GM12878 (cell line): Measurements from ENCODE around the gene MFAP1. TPM values are rescaled to one million over a fixed set of nuclear protein-coding genes. Genes with fewer than 3 reads are reported as not detected.

ENCODE experiments used
- ATAC-seq: fragments of 200-7000 bp; cut with Tn5 transposase; 3 replicates; pipeline ENCODE4 v1.9.1; 2020; ENCODE audit warnings: mild to moderate bottlenecking, moderate library complexity
- BruUV-seq: library from RNA; stranded (reverse); fragments of 400-500 nt; replicated peaks from 2 replicates; lab custom pipeline; 2021; lab: Mats Ljungman, UMichigan
- CTCF ChIA-PET: fragments of 300-600 bp; sonication (Branson Sonifier 250); formaldehyde crosslinking; extraction: SDS; loops from one replicate; lab custom pipeline; 2021; ENCODE audit warnings: inconsistent platforms; lab: Yijun Ruan, JAX
- POLR2A ChIA-PET: fragments of 350-600 bp; formaldehyde crosslinking; extraction: SDS; loops from one replicate; lab custom pipeline; 2021; ENCODE audit warnings: inconsistent platforms; lab: Charles Lee
- RAD21 ChIA-PET: fragments of 300-600 bp; sonication (Branson Sonifier 250); formaldehyde crosslinking; loops from one replicate; lab custom pipeline; 2023; ENCODE audit warnings: antibody characterized with exemption; ENCODE audit not compliant: unreplicated experiment; lab: Charles Lee
- SMC1A ChIA-PET: fragments of 300-600 bp; sonication (Branson Sonifier 250); formaldehyde crosslinking; loops from one replicate; lab custom pipeline; 2023; ENCODE audit not compliant: unreplicated experiment, uncharacterized antibody; lab: Charles Lee
- DNase-seq: peaks from one replicate; pipeline ENCODE4 v3.0.0-alpha.2; 2011; ENCODE audit warnings: low read depth, low spot score
- FAIRE-seq: peaks from 3 replicates; lab custom pipeline; 2011; peaks lifted over from hg19 to GRCh38; lab: Jason Lieb, UNC
- H2AFZ ChIP-seq: 2 replicates; pipeline ENCODE4 v1.6.0; 2011; ENCODE audit warnings: low read depth, low read length, control low read depth; ENCODE audit not compliant: control insufficient read depth
- H3K27ac ChIP-seq: 2 replicates; pipeline ENCODE4 v1.5.1; 2011; ENCODE audit warnings: control low read depth; ENCODE audit not compliant: control insufficient read depth, insufficient read depth
- H3K27me3 ChIP-seq, 2 experiments: replicated peaks in 1 of 2; 2 replicates each; pipeline versions ENCODE4 v1.6.0 to v1.6.1; 2011; ENCODE audit warnings: low read length in 1 of 2; ENCODE audit not compliant: control insufficient read depth in 2 of 2, insufficient read depth in 2 of 2
- H3K36me3 ChIP-seq, 2 experiments: 2 replicates each; pipeline ENCODE4 v1.5.1; 2011; ENCODE audit warnings: low read length in 1 of 2; ENCODE audit not compliant: control insufficient read depth in 2 of 2, insufficient read depth in 2 of 2
- H3K4me1 ChIP-seq: 2 replicates; pipeline ENCODE4 v1.6.1; 2011; ENCODE audit warnings: mild to moderate bottlenecking, low read length, moderate library complexity, mixed read lengths; ENCODE audit not compliant: control insufficient read depth, insufficient read depth
- H3K4me2 ChIP-seq: 2 replicates; pipeline ENCODE4 v1.6.0; 2011; ENCODE audit warnings: control low read depth; ENCODE audit not compliant: control insufficient read depth, insufficient read depth
- H3K4me3 ChIP-seq: fragments of 200-600 bp; sonication (generic); 2 replicates; pipeline ENCODE4 v1.5.1; 2016
- H3K79me2 ChIP-seq: 2 replicates; pipeline ENCODE4 v1.6.0; 2011; ENCODE audit warnings: low read length; ENCODE audit not compliant: control insufficient read depth, insufficient read depth
- H3K9ac ChIP-seq: 2 replicates; pipeline ENCODE4 v1.8.0; 2011; ENCODE audit warnings: low read length, control low read depth, mixed read lengths; ENCODE audit not compliant: control insufficient read depth, insufficient read depth
- H3K9me3 ChIP-seq: replicated peaks from 3 replicates; pipeline ENCODE4 v1.5.1; 2011; ENCODE audit warnings: mild to moderate bottlenecking, low read length; ENCODE audit not compliant: control insufficient read depth, insufficient read depth
- H4K20me1 ChIP-seq: 2 replicates; pipeline ENCODE4 v1.6.0; 2011; ENCODE audit not compliant: control insufficient read depth, insufficient read depth
- ATF2 ChIP-seq: IDR thresholded peaks from 2 replicates; pipeline ENCODE4 v1.6.1; 2012; ENCODE audit warnings: low read length, inconsistent platforms
- ATF7 ChIP-seq: fragments of 450-650 bp; IDR thresholded peaks from 2 replicates; pipeline ENCODE4 v1.6.1; 2016; ENCODE audit warnings: low read depth, mild to moderate bottlenecking
- EGR1 ChIP-seq, 2 experiments: IDR thresholded peaks; 1 replicate in 1 of 2; 2 replicates in 1 of 2; pipeline ENCODE4 v1.6.1; 2011 to 2012; ENCODE audit warnings: low read depth in 2 of 2, low read length in 2 of 2, borderline replicate concordance in 1 of 2, mild to moderate bottlenecking in 1 of 2, moderate library complexity in 1 of 2
- ELK1 ChIP-seq: IDR thresholded peaks from 2 replicates; pipeline ENCODE4 v1.6.1; 2012; ENCODE audit warnings: low read depth, low read length, improper control_type of control experiment
- FOS ChIP-seq: IDR thresholded peaks from 3 replicates; pipeline ENCODE4 v1.6.1; 2011; ENCODE audit warnings: borderline replicate concordance; ENCODE audit not compliant: insufficient read length; ENCODE audit errors: extremely low read depth
- KAT2A ChIP-seq: conservative IDR thresholded peaks from 2 replicates; pipeline ENCODE4 v1.6.1; 2011; ENCODE audit warnings: low read depth, low read length; ENCODE audit not compliant: control insufficient read depth
- MAX ChIP-seq: IDR thresholded peaks from 2 replicates; pipeline ENCODE4 v1.6.1; 2012; ENCODE audit warnings: low read depth, low read length, improper control_type of control experiment
- MLLT1 ChIP-seq: fragments of 450-650 bp; IDR thresholded peaks from 2 replicates; pipeline ENCODE4 v1.6.1; 2016; ENCODE audit warnings: mild to moderate bottlenecking
- MXI1 ChIP-seq: fragments of 150-350 bp; IDR thresholded peaks from 2 replicates; pipeline ENCODE4 v1.6.1; 2011; ENCODE audit warnings: low read depth, mild to moderate bottlenecking, inconsistent platforms, low read length, improper control_type of control experiment
- NR2C1 ChIP-seq: fragments of 450-650 bp; IDR thresholded peaks from 2 replicates; pipeline ENCODE4 v1.6.1; 2017; ENCODE audit warnings: antibody characterized with exemption, mild to moderate bottlenecking, moderate library complexity
- RUNX3 ChIP-seq: IDR thresholded peaks from 2 replicates; pipeline ENCODE4 v1.6.1; 2012; ENCODE audit warnings: low read length, inconsistent platforms
- SREBF1 ChIP-seq: IDR thresholded peaks from 2 replicates; pipeline ENCODE4 v1.6.1; 2012; ENCODE audit warnings: mild to moderate bottlenecking, low read length
- STAT3 ChIP-seq: IDR thresholded peaks from 2 replicates; pipeline ENCODE4 v1.6.1; 2011; ENCODE audit warnings: low read depth, low read length, improper control_type of control experiment
- ZNF24 ChIP-seq: fragments of 450-650 bp; IDR thresholded peaks from 2 replicates; pipeline ENCODE4 v1.6.1; 2017; ENCODE audit warnings: antibody characterized with exemption, mild to moderate bottlenecking
- ZSCAN29 ChIP-seq: fragments of 450-650 bp; IDR thresholded peaks from 2 replicates; pipeline ENCODE4 v1.6.1; 2017; ENCODE audit warnings: mild to moderate bottlenecking, moderate library complexity
- WGBS: methylation state at CpG from one replicate; pipeline ENCODE4 v1.1.6; 2016; ENCODE audit warnings: low lambda C conversion rate; ENCODE audit not compliant: insufficient replicate concordance, insufficient coverage; ENCODE audit errors: missing lambda C conversion rate; 5-methylcytosine and 5-hydroxymethylcytosine counted together
- in situ Hi-C: fragments of 300-500 bp; cut with MboI; formaldehyde crosslinking; loops from 9 replicates; pipeline ENCODE4 v1.14.3; 2018; ENCODE audit warnings: mixed read lengths
- intact Hi-C: fragments of 100-400 bp; cut with micrococcal nuclease; formaldehyde crosslinking; loops from one replicate; pipeline ENCODE4 v1.14.2; 2022; ENCODE audit not compliant: unreplicated experiment
- polyA plus RNA-seq, 11 experiments: library from polyadenylated mRNA; depleted of rRNA in 4 of 11; unstranded in 6 of 11; stranded (reverse) in 5 of 11; fragments of >200 nt; fragmentation: Nextera tagmentation in 4 of 11; fragmentation: Illumina TruSeq in 1 of 11; extraction: Ambion mirVana in 4 of 11; extraction: Trizol in 1 of 11; gene quantifications; 1 replicate in 1 of 11; 2 replicates in 10 of 11; pipeline versions ENCODE4 v1.2.1 to v1.2.3, GENCODE V29; 2011 to 2016; ENCODE audit warnings: inconsistent platforms in 2 of 11, missing spikeins in 2 of 11, low read depth in 1 of 11
- total RNA-seq, 4 experiments: library from RNA; depleted of rRNA in 3 of 4; stranded (reverse); fragments of >200 nt in 3 of 4; fragmentation: Illumina TruSeq in 1 of 4; extraction: Trizol in 1 of 4; gene quantifications; 2 replicates each; pipeline versions ENCODE4 v1.2.1 to v1.2.3, GENCODE V29; 2013 to 2021

The MFAP1 gene
- total and polyA plus RNA-seq, 10 of the 15 experiments (the other 5 are each of a cell fraction or from before 2014, with no cell fraction given), result 24.5 to 67.3 (median 47.4) TPM

GRCh38 chr15:43826029-43826507, 1.6 kb upstream of the MFAP1 start:
- Histone ChIP-seq H3K4me2 (peak overlapping the region; percentile 49), H3K4me3 (0 out of 2 replicates have a peak overlapping the region, but pooled peaks have one; percentile 23), H3K36me3 (no peaks in the 10 kb centered on the region), H3K27me3 (no peaks in the 10 kb centered on the region), H3K27ac (peak overlapping the region; percentile 83), H3K9me3 (no peaks in the 10 kb centered on the region), H3K79me2 (peaks cover 80% of the 10 kb centered on the region), H4K20me1 (no peaks in the 10 kb centered on the region), H3K4me1 (peaks cover 18% of the 10 kb centered on the region), H3K9ac (peak overlapping the region; percentile 83), H2AFZ (peak overlapping the region; percentile 92)
- FAIRE-seq, result no peak
- SMC1A ChIA-PET, result interaction anchor here (1.3 to 2.6 kb wide), 4 partner anchors 11 to 30 kb away, joined by 3 to 34 read pairs (median 8); partner anchors contain the start of genes HYPK and SERINC4
- intact Hi-C loops (loop anchor here (5.0 kb wide), 2 partner anchors 34 to 49 kb away; partner anchors contain the start of genes ELL3 and SERF2), in situ Hi-C loops (no loop called here)
- no peak for ATAC-seq
- TF ChIP-seq ATF7 (no peak), FOS (no peak), ATF2 (no peak), ZNF24 (no peak), ZSCAN29 (no peak), SREBF1 (no peak), MAX (no peak), RUNX3 (no peak), MLLT1 (no peak; the same call in 1 of the 2 replicates), KAT2A (no peak), MXI1 (no peak), NR2C1 (no peak), EGR1 (IDR thresholded peaks at IDR 0.05; ENCODE audit: borderline replicate concordance in 1 of 2, low read depth in 2 of 2, low read length in 2 of 2) (no peak), ELK1 (no peak), STAT3 (no peak)
- DNase-seq, result no peak
- CTCF ChIA-PET, result interaction anchor here (1.2 kb wide), 1 partner anchor 22 kb away, joined by 3 read pairs; no protein-coding TSS in a partner anchor
- WGBS, result 99% methylated on average over 11 of the region's 11 CpGs
- no TSS peak for BruUV-seq
- POLR2A ChIA-PET, result interaction anchor here (4.5 to 6.3 kb wide), 2 partner anchors 15 to 36 kb away, joined by 59 to 74 read pairs; partner anchors contain the start of gene SERF2
- RAD21 ChIA-PET, result interaction anchor here (0.5 to 3.4 kb wide), 4 partner anchors 17 to 151 kb away, joined by 3 to 27 read pairs (median 8); partner anchors contain the start of gene ELL3
